Ascending aorta (tissue), 2 donors: ENCODE results near the gene TANC1. TPM values are rescaled to one million over a fixed set of nuclear protein-coding genes. Genes with fewer than 3 reads are reported as not detected.

ENCODE experiments used
- DNase-seq, 2 donors: peaks; one replicate each; pipeline ENCODE4 v3.0.0-alpha.2; 2019; ENCODE audit warnings: low spot score in 2 of 2
- H3K27ac ChIP-seq, 2 donors: fragments of 200-600 bp; sonication (generic); one replicate each; pipeline ENCODE4 v1.5.1; 2016 to 2017; ENCODE audit warnings: mild to moderate bottlenecking in 1 of 2
- H3K27me3 ChIP-seq: fragments of 200-600 bp; sonication (generic); one replicate; pipeline ENCODE4 v1.5.1; 2017
- H3K36me3 ChIP-seq, 2 donors: fragments of 200-600 bp; sonication (generic); one replicate each; pipeline ENCODE4 v1.5.1; 2016
- H3K4me1 ChIP-seq, 2 donors: fragments of 200-600 bp; sonication (generic); one replicate each; pipeline ENCODE4 v1.5.1; 2016 to 2017; ENCODE audit warnings: mild to moderate bottlenecking in 1 of 2
- H3K4me3 ChIP-seq, 2 donors: fragments of 200-600 bp; sonication (generic); one replicate each; pipeline ENCODE4 v1.5.1; 2016 to 2017; ENCODE audit warnings: mild to moderate bottlenecking in 1 of 2
- H3K9me3 ChIP-seq, 2 donors: fragments of 200-600 bp; sonication (generic); one replicate each; pipeline ENCODE4 v1.5.1; 2016
- CTCF ChIP-seq, 3 experiments: fragments of 200-600 bp in 2 of 3; fragments of 450-650 bp in 1 of 3; sonication (generic) in 2 of 3; IDR thresholded peaks; one replicate each; pipeline ENCODE4 v1.5.1; 2016 to 2019; ENCODE audit warnings: antibody characterized with exemption in 3 of 3, mild to moderate bottlenecking in 1 of 3, moderate library complexity in 1 of 3
- intact Hi-C: fragments of 100-400 bp; cut with DNase I; formaldehyde crosslinking; loops from one replicate; pipeline ENCODE4 v1.15.1; 2023
- total RNA-seq: library from RNA; depleted of rRNA; stranded (reverse); fragments of >200 nt; gene quantifications from one replicate; pipeline ENCODE4 v1.1.0, GENCODE V29; 2016

Gene TANC1
- total RNA-seq, 1 donor from 2014 or later = 45.4 TPM

- H3K9me3 ChIP-seq = no peaks in the 10 kb centered on the region
- no peaks in the 10 kb centered on the region for H3K4me1 ChIP-seq
- no peak overlapping the region for H3K4me3 ChIP-seq
- TF ChIP-seq CTCF (IDR thresholded peaks at IDR 0.05) = no peak
- DNase-seq = no peak
- H3K36me3 ChIP-seq = no peaks in the 10 kb centered on the region
- H3K27me3 ChIP-seq = no peaks in the 10 kb centered on the region
- H3K27ac ChIP-seq = no peak overlapping the region
- intact Hi-C loops = loop anchor here (10.0 kb wide), 2 partner anchors 187 to 653 kb away; partner anchors contain the start of gene BAZ2B
Observed at GRCh38 chr2:158962074-158962473, 6.4 kb upstream of the TANC1 start.

GRCh38 chr2:158963071-158963470 lies 5.4 kb upstream of the TANC1 start:
- no peaks in the 10 kb centered on the region for H3K36me3 ChIP-seq
- H3K27me3 ChIP-seq = no peaks in the 10 kb centered on the region
- H3K4me3 ChIP-seq = no peak overlapping the region
- H3K27ac ChIP-seq = no peak overlapping the region
- intact Hi-C loops = loop anchor here (10.0 kb wide), 2 partner anchors 188 to 652 kb away; partner anchors contain the start of gene BAZ2B
- TF ChIP-seq CTCF (IDR thresholded peaks at IDR 0.05) = no peak
- DNase-seq = no peak
- no peaks in the 10 kb centered on the region for H3K9me3 ChIP-seq
- H3K4me1 ChIP-seq = no peaks in the 10 kb centered on the region

GRCh38 chr2:158965107-158965506 lies 3.3 kb upstream of the TANC1 start:
- Histone ChIP-seq H3K4me3 (no peak overlapping the region), H3K36me3 (no peaks in the 10 kb centered on the region), H3K4me1 (no peaks in the 10 kb centered on the region), H3K27ac (no peak overlapping the region), H3K27me3 (no peaks in the 10 kb centered on the region), H3K9me3 (no peaks in the 10 kb centered on the region)
- intact Hi-C loops = loop anchor here (5.0 to 10.0 kb wide), 4 partner anchors 63 to 650 kb away; partner anchors contain the start of gene BAZ2B
- DNase-seq = no peak
- TF ChIP-seq CTCF (IDR thresholded peaks at IDR 0.05) = no peak

- Histone ChIP-seq H3K36me3 (no peaks in the 10 kb centered on the region), H3K27ac (no peak overlapping the region), H3K4me3 (no peak overlapping the region), H3K9me3 (no peaks in the 10 kb centered on the region), H3K27me3 (no peaks in the 10 kb centered on the region), H3K4me1 (peaks cover 1 to 2% of the 10 kb centered on the region in 2 donors)
- DNase-seq = no peak
- intact Hi-C loops = loop anchor here (5.0 to 10.0 kb wide), 4 partner anchors 63 to 649 kb away; partner anchors contain the start of gene BAZ2B
- no peak for TF ChIP-seq CTCF (IDR thresholded peaks at IDR 0.05)
Observed at GRCh38 chr2:158965641-158966040, 2.8 kb upstream of the TANC1 start.

- TF ChIP-seq CTCF (IDR thresholded peaks at IDR 0.05) = no peak
- Histone ChIP-seq H3K4me1 (peaks cover 3 to 5% of the 10 kb centered on the region in 2 donors), H3K36me3 (no peaks in the 10 kb centered on the region), H3K4me3 (no peak overlapping the region), H3K9me3 (no peaks in the 10 kb centered on the region), H3K27ac (no peak overlapping the region), H3K27me3 (no peaks in the 10 kb centered on the region)
- no peak for DNase-seq
- intact Hi-C loops = loop anchor here (5.0 to 10.0 kb wide), 4 partner anchors 64 to 648 kb away; partner anchors contain the start of gene BAZ2B
Observed at GRCh38 chr2:158966312-158966711, 2.1 kb upstream of the TANC1 start.
